ENCODE results near the gene LPCAT3.
"Not testable (repeated sequence)": the region's sequence is repeated elsewhere in the genome, so short reads cannot be mapped to it uniquely, and the experiment has no call there.

The LPCAT3 gene

GRCh38 chr12:7037411-7037810, 19.1 kb upstream of the LPCAT3 start:
- in situ Hi-C loops (cut with MboI; ENCODE audit: low sequenced_read_pairs): not testable (repeated sequence)

GRCh38 chr12:7035463-7035862, 17.2 kb upstream of the LPCAT3 start:
- in situ Hi-C loops (cut with MboI; ENCODE audit: low sequenced_read_pairs): no loop called here

DNA sequence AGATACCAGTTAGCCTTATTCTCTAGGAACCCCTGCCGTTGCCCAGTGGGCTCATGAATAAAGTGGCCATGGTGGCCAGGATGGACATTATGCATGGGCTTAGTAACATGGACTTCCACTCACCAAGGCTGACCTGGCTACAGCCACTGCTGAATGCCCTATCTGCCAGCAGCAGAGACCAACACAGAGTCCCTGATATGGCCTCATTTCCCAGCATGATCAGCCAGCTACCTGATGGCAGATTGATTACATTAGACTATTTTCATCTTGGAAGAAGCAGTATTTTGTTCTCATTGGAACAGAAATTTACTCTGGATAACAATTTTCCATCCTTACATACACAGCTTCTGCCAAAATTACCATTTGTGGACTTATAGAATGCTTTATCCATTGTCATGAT, 16.2 kb upstream of the LPCAT3 start:
- in situ Hi-C loops (cut with MboI; ENCODE audit: low sequenced_read_pairs): no loop called here

- in situ Hi-C loops (cut with MboI; ENCODE audit: low sequenced_read_pairs): no loop called here
Measured at GRCh38 chr12:7032990-7033389, 14.7 kb upstream of the LPCAT3 start.

GRCh38 chr12:7031306-7031705, 13.0 kb upstream of the LPCAT3 start:
- in situ Hi-C loops (cut with MboI; ENCODE audit: low sequenced_read_pairs): no loop called here

DNA sequence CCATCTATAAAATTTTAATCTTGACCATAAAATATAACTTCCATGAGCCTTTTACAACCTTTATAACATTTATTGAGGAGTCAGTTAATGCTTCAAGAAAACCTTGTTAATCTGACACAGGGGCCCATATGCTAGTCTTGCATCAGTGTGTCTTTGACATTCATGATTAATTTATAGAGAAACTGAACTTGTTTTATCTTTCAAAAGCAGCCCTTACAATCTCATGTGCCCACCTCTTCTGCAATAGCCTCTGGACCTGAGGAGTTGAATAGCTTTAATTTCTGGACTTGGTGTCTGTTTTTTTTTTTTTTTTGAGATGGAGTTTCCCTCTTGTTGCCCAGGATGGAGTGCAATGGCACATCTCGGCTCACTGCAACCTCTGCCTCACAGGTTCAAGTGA, 8.6 kb upstream of the LPCAT3 start:
- in situ Hi-C loops (cut with MboI; ENCODE audit: low sequenced_read_pairs): no loop called here

DNA sequence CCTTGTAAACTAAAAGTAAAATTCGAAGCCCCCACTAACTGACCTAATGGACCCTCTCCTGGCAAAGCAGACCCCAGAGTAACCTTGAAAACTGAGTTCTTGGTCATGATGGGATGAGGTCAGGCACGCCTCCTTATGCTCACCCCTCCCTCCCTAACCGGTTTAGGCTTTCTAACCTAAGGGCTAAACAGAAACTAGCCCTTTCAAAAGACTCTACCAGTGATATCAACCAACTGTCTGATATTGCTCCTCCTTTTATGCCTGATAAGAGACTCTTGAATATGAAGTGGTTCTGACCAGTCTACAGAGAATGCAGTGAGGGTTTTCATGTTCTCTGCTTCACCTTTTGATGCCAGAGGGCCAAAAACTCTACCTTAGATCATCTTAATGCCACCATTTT, 4.8 kb upstream of the LPCAT3 start:
- in situ Hi-C loops (cut with MboI; ENCODE audit: low sequenced_read_pairs): no loop called here

DNA sequence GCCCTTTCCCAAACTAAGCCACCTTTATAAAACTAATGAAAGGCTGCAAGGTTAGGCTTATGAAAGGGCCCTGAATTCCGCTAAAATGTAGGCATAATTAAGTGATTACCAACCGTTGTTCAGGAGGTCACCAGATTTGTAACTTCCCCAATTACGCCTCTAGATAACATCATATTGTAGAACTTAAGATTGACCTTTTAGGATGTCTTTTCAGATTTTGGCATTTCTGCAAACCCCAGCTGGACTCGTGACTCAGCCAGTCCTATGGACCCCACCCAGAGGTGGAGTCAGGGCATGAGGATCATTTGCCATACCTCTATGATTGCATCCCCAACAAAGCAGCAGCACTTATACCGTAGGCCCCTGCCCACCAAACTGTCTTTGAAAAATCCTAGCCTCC, 3.7 kb upstream of the LPCAT3 start:
- in situ Hi-C loops (cut with MboI; ENCODE audit: low sequenced_read_pairs): no loop called here

- in situ Hi-C loops (cut with MboI; ENCODE audit: low sequenced_read_pairs): no loop called here
Measured at GRCh38 chr12:7019043-7019569, 830 bp upstream of the LPCAT3 start.

GRCh38 chr12:7017870-7018349, 366 bp downstream of the LPCAT3 start:
- in situ Hi-C loops (cut with MboI; ENCODE audit: low sequenced_read_pairs): no loop called here

GRCh38 chr12:7016958-7017571, 1.2 kb downstream of the LPCAT3 start:
- in situ Hi-C loops (cut with MboI; ENCODE audit: low sequenced_read_pairs): no loop called here

GRCh38 chr12:7015555-7016370, 2.5 kb downstream of the LPCAT3 start:
- in situ Hi-C loops (cut with MboI; ENCODE audit: low sequenced_read_pairs): no loop called here

- in situ Hi-C loops (cut with MboI; ENCODE audit: low sequenced_read_pairs): no loop called here
Measured at GRCh38 chr12:7013101-7013500, 5.2 kb downstream of the LPCAT3 start.

DNA sequence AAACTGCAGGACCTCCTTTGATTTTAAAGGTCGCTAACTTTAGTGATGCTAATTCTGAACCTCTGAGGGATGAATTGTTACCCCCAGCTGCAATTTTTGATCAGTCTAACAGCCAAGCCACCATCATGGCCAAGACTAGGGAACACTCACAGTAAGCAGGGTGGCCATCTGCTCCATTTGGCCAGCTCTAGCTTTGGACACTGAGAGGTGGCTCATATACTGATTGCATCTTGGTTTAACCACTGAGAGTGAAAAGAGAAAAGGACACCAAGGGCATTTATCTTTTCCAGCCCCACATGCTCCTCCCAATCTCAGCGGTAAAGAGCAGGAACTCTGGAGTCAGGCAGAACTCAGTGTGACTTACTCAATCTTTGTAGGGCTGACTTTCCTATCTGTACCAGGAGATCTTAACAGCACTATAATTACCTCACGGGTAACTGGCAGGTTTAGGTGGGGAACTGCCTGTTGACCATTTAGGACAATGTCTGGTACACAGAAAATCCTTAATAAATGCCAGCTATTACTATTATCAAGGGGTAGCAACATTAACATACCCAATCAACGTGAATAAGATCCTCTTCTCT, 6.2 kb downstream of the LPCAT3 start:
- in situ Hi-C loops (cut with MboI; ENCODE audit: low sequenced_read_pairs): no loop called here

- in situ Hi-C loops (cut with MboI; ENCODE audit: low sequenced_read_pairs): not testable (repeated sequence)
Measured at GRCh38 chr12:7011398-7011797, 6.9 kb downstream of the LPCAT3 start.

DNA sequence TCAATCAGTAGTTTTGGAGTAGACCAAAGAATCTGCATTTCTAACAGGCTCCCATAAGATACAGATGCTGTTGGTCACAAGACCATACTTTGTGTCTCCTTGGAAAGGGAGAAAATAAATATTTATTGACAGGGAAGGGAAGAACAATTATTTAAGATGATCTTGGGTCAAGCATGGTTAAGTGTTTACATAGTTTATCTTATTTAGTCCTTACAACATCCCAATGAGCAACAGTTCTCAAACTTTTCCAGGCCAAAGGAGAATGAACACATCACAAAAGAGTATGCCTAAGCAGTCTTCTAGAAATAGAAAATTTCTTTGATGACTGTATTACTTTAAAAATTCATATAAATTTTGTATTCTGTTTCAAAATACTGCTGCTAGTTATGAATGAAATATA, 8.8 kb downstream of the LPCAT3 start:
- in situ Hi-C loops (cut with MboI; ENCODE audit: low sequenced_read_pairs): no loop called here

DNA sequence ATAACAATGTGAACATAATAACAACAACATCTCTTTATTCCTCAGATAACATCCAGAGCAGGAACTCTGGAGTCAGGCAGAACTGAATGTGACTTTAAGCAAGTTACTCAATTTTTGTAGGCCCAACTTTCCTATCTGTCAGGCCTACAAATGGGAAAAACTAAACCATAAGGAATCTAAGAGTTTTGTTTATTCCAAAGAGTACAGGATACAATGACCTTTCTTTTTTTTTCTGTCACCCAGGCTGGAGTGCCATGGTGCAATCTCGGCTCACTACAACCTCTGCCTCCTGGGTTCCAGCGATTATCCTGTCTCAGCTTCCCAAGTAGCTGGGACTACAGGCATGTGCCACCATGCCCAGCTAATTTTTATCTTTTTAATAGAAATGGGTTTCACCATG, 9.4 kb downstream of the LPCAT3 start:
- in situ Hi-C loops (cut with MboI; ENCODE audit: low sequenced_read_pairs): no loop called here

- in situ Hi-C loops (cut with MboI; ENCODE audit: low sequenced_read_pairs): no loop called here
Measured at GRCh38 chr12:7006639-7007038, 11.6 kb downstream of the LPCAT3 start.

DNA sequence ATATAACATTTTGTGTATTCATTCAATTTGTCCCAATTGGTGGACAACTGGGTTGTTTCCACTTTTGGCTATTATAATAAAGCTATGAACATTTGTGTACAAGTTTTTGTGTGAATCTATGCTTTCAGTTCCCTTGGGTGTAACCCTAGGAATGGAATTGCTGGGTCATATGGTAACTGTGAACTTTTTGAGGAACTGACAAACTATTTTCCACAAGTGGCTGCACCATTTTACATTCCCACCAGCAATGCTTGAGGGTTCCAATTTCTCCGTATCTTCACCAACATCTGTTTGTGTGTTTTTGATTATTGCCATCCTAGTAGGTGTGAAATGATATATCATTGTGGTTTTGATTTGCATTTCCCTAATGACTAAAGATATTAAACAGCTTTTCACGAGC, 13.0 kb downstream of the LPCAT3 start:
- in situ Hi-C loops (cut with MboI; ENCODE audit: low sequenced_read_pairs): no loop called here

GRCh38 chr12:7004840-7005239, 13.4 kb downstream of the LPCAT3 start:
- in situ Hi-C loops (cut with MboI; ENCODE audit: low sequenced_read_pairs): no loop called here

DNA sequence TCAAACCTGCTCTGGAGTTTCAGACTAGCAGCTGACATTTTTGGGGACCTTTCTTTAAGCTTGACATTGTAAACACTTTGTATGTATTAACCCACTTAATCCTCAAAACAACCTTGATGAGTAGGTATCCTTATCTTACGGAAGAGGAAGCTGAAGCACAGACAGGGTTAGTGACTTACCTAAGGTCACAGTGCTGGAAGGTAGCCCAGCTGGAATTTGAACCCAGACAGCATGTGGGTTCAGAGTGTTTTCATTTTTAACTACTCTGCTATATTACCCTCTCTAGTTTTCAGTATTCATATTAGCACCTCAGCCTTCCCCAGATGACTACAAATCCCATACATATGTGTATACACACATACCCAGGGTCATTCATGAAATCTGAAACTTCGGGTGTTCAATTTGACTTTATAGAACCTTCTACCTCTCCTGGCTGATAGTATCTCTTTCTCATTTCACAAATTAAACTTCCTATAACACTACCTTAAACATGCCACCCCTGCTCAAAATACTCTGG, 13.9 kb downstream of the LPCAT3 start:
- in situ Hi-C loops (cut with MboI; ENCODE audit: low sequenced_read_pairs): no loop called here
